ENCODE results near the gene SULF2. TPM values are rescaled to one million over a fixed set of nuclear protein-coding genes. Genes with fewer than 3 reads are reported as not detected.

SULF2 gene
- total RNA-seq, 1 experiment from 2014 or later: 52.0 TPM

- no peak overlapping the region for H3K4me3 ChIP-seq (ENCODE audit: insufficient read depth, low read depth, low read length)
- no peaks in the 10 kb centered on the region for H3K36me3 ChIP-seq (replicated peaks; ENCODE audit: control insufficient read depth, insufficient read depth, low read length)
- H3K27me3 ChIP-seq (ENCODE audit: control insufficient read depth, insufficient read depth, low read length): no peaks in the 10 kb centered on the region
- no peak for DNase-seq
These were observed 71.3 kb downstream of the SULF2 start for GRCh38 chr20:47713878-47714450.

- H3K36me3 ChIP-seq (replicated peaks; ENCODE audit: control insufficient read depth, insufficient read depth, low read length): no peaks in the 10 kb centered on the region
- no peak for DNase-seq
These were observed 72.1 kb downstream of the SULF2 start for GRCh38 chr20:47713163-47713562.

GRCh38 chr20:47711046-47711752, 74.1 kb downstream of the SULF2 start:
- H3K27me3 ChIP-seq (ENCODE audit: control insufficient read depth, insufficient read depth, low read length): no peaks in the 10 kb centered on the region
- no peak for DNase-seq
- no peaks in the 10 kb centered on the region for H3K36me3 ChIP-seq (replicated peaks; ENCODE audit: control insufficient read depth, insufficient read depth, low read length)
- no peak overlapping the region for H3K4me3 ChIP-seq (ENCODE audit: insufficient read depth, low read depth, low read length)

More at GRCh38 chr20:47713163-47713562, 72.1 kb downstream of the SULF2 start:
- Histone ChIP-seq H3K4me3 (ENCODE audit: insufficient read depth, low read depth, low read length) (no peak overlapping the region), H3K27me3 (ENCODE audit: control insufficient read depth, insufficient read depth, low read length) (no peaks in the 10 kb centered on the region)

GRCh38 chr20:47710665-47711045, 74.6 kb downstream of the SULF2 start:
- Histone ChIP-seq H3K4me3 (ENCODE audit: insufficient read depth, low read depth, low read length) (no peak overlapping the region), H3K36me3 (replicated peaks; ENCODE audit: control insufficient read depth, insufficient read depth, low read length) (no peaks in the 10 kb centered on the region), H3K27me3 (ENCODE audit: control insufficient read depth, insufficient read depth, low read length) (no peaks in the 10 kb centered on the region)
- DNase-seq: no peak

GRCh38 chr20:47708953-47709833, 76.1 kb downstream of the SULF2 start:
- H3K36me3 ChIP-seq (replicated peaks; ENCODE audit: control insufficient read depth, insufficient read depth, low read length): no peaks in the 10 kb centered on the region
- H3K4me3 ChIP-seq (ENCODE audit: insufficient read depth, low read depth, low read length): no peak overlapping the region
- DNase-seq: no peak
- no peaks in the 10 kb centered on the region for H3K27me3 ChIP-seq (ENCODE audit: control insufficient read depth, insufficient read depth, low read length)

- no peak overlapping the region for H3K4me3 ChIP-seq (ENCODE audit: insufficient read depth, low read depth, low read length)
- H3K36me3 ChIP-seq (replicated peaks; ENCODE audit: control insufficient read depth, insufficient read depth, low read length): no peaks in the 10 kb centered on the region
- DNase-seq: no peak
- H3K27me3 ChIP-seq (ENCODE audit: control insufficient read depth, insufficient read depth, low read length): no peaks in the 10 kb centered on the region
These were observed 77.0 kb downstream of the SULF2 start for GRCh38 chr20:47708140-47708807.

- Histone ChIP-seq H3K36me3 (replicated peaks; ENCODE audit: control insufficient read depth, insufficient read depth, low read length) (no peaks in the 10 kb centered on the region), H3K4me3 (ENCODE audit: insufficient read depth, low read depth, low read length) (no peak overlapping the region), H3K27me3 (ENCODE audit: control insufficient read depth, insufficient read depth, low read length) (no peaks in the 10 kb centered on the region)
- no peak for DNase-seq
These were observed 78.9 kb downstream of the SULF2 start for GRCh38 chr20:47706345-47706744.

GRCh38 chr20:47705497-47705856, 79.8 kb downstream of the SULF2 start:
- DNase-seq: no peak
- no peaks in the 10 kb centered on the region for H3K27me3 ChIP-seq (ENCODE audit: control insufficient read depth, insufficient read depth, low read length)
- no peaks in the 10 kb centered on the region; the same call in 1 of the 2 replicates for H3K36me3 ChIP-seq (replicated peaks; ENCODE audit: control insufficient read depth, insufficient read depth, low read length)
- no peak overlapping the region for H3K4me3 ChIP-seq (ENCODE audit: insufficient read depth, low read depth, low read length)

- H3K4me3 ChIP-seq (ENCODE audit: insufficient read depth, low read depth, low read length): no peak overlapping the region
- no peaks in the 10 kb centered on the region for H3K27me3 ChIP-seq (ENCODE audit: control insufficient read depth, insufficient read depth, low read length)
- H3K36me3 ChIP-seq (replicated peaks; ENCODE audit: control insufficient read depth, insufficient read depth, low read length): no peaks in the 10 kb centered on the region; the same call in 1 of the 2 replicates
- no peak for DNase-seq
These were observed 80.4 kb downstream of the SULF2 start for GRCh38 chr20:47704746-47705496.

- Histone ChIP-seq H3K4me3 (ENCODE audit: insufficient read depth, low read depth, low read length) (no peak overlapping the region), H3K36me3 (replicated peaks; ENCODE audit: control insufficient read depth, insufficient read depth, low read length) (no peaks in the 10 kb centered on the region; the same call in 1 of the 2 replicates), H3K27me3 (ENCODE audit: control insufficient read depth, insufficient read depth, low read length) (no peaks in the 10 kb centered on the region)
- DNase-seq: no peak
These were observed 81.5 kb downstream of the SULF2 start for GRCh38 chr20:47703748-47704147.

GRCh38 chr20:47701612-47702011, 83.7 kb downstream of the SULF2 start:
- no peak for DNase-seq
- Histone ChIP-seq H3K4me3 (ENCODE audit: insufficient read depth, low read depth, low read length) (no peak overlapping the region), H3K36me3 (replicated peaks; ENCODE audit: control insufficient read depth, insufficient read depth, low read length) (no peaks in the 10 kb centered on the region; the same call in 1 of the 2 replicates), H3K27me3 (ENCODE audit: control insufficient read depth, insufficient read depth, low read length) (no peaks in the 10 kb centered on the region)

GRCh38 chr20:47700327-47700726, 85.0 kb downstream of the SULF2 start:
- DNase-seq: no peak
- Histone ChIP-seq H3K4me3 (ENCODE audit: insufficient read depth, low read depth, low read length) (no peak overlapping the region), H3K27me3 (ENCODE audit: control insufficient read depth, insufficient read depth, low read length) (no peaks in the 10 kb centered on the region), H3K36me3 (replicated peaks; ENCODE audit: control insufficient read depth, insufficient read depth, low read length) (no peaks in the 10 kb centered on the region; the same call in 1 of the 2 replicates)

- Histone ChIP-seq H3K36me3 (replicated peaks; ENCODE audit: control insufficient read depth, insufficient read depth, low read length) (no peaks in the 10 kb centered on the region; the same call in 1 of the 2 replicates), H3K4me3 (ENCODE audit: insufficient read depth, low read depth, low read length) (no peak overlapping the region), H3K27me3 (ENCODE audit: control insufficient read depth, insufficient read depth, low read length) (no peaks in the 10 kb centered on the region)
- no peak for DNase-seq
These were observed 85.5 kb downstream of the SULF2 start for GRCh38 chr20:47699818-47700217.

- no peaks in the 10 kb centered on the region for H3K27me3 ChIP-seq (ENCODE audit: control insufficient read depth, insufficient read depth, low read length)
- H3K36me3 ChIP-seq (replicated peaks; ENCODE audit: control insufficient read depth, insufficient read depth, low read length): no peaks in the 10 kb centered on the region; the same call in 1 of the 2 replicates
- no peak for DNase-seq
- no peak overlapping the region for H3K4me3 ChIP-seq (ENCODE audit: insufficient read depth, low read depth, low read length)
These were observed 87.1 kb downstream of the SULF2 start for GRCh38 chr20:47698142-47698541.

Measured in H7 (cell line).